OCI-LY3 (cell line): ENCODE data around the gene ROR2.

Source experiments
- H2AFZ ChIP-seq: fragments of 200-600, 300-600 bp; shearing (Covaris generic); 2 replicates; pipeline ENCODE4 v1.6.0; 2014; ENCODE audit warnings: antibody characterized with exemption, low read depth, low read length
- H3K27ac ChIP-seq: fragments of 200-600, 300-600 bp; sonication (generic); 2 replicates; pipeline ENCODE4 v1.5.1; 2014; ENCODE audit warnings: mild to moderate bottlenecking, low read length, moderate library complexity, mixed read lengths
- H3K27me3 ChIP-seq: fragments of 200-600, 300-600 bp; sonication (generic); 2 replicates; pipeline ENCODE4 v1.6.1; 2014; ENCODE audit warnings: low read depth, low read length, mixed read lengths
- H3K36me3 ChIP-seq: fragments of 200-600, 300-600 bp; sonication (generic); replicated peaks from 2 replicates; pipeline ENCODE3; 2014; ENCODE audit warnings: low read depth, low read length, mixed read lengths
- H3K4me1 ChIP-seq: fragments of 300-600, 200-600 bp; sonication (generic); 2 replicates; pipeline ENCODE4 v1.6.1; 2014; ENCODE audit warnings: low read length, mixed read lengths
- H3K4me2 ChIP-seq: fragments of 200-600, 300-600 bp; sonication (generic); 2 replicates; pipeline ENCODE4 v1.6.1; 2014; ENCODE audit warnings: low read length, mixed read lengths
- H3K4me3 ChIP-seq: fragments of 300-600, 200-600 bp; sonication (generic); 2 replicates; pipeline ENCODE4 v1.5.1; 2014; ENCODE audit warnings: antibody characterized with exemption, mild to moderate bottlenecking, low read length, moderate library complexity
- H3K79me2 ChIP-seq: fragments of 300-600, 200-600 bp; shearing (Covaris generic); 2 replicates; pipeline ENCODE4 v1.6.1; 2014; ENCODE audit warnings: mild to moderate bottlenecking, low read length, mixed read lengths
- H3K9ac ChIP-seq: fragments of 300-600, 200-600 bp; shearing (Covaris generic); 2 replicates; pipeline ENCODE4 v1.6.0; 2014; ENCODE audit warnings: mild to moderate bottlenecking, low read length, moderate library complexity
- H3K9me3 ChIP-seq: fragments of 200-600, 300-600 bp; shearing (Covaris generic); 2 replicates; pipeline ENCODE4 v1.6.1; 2014; ENCODE audit warnings: low read length, mixed read lengths; ENCODE audit not compliant: insufficient read depth
- H4K20me1 ChIP-seq: fragments of 200-600, 300-600 bp; sonication (generic); 2 replicates; pipeline ENCODE4 v1.6.1; 2016; ENCODE audit warnings: low read length, mixed read lengths; ENCODE audit not compliant: insufficient read depth
- EZH2phosphoT487 ChIP-seq: fragments of 200-600 bp; shearing (Covaris generic); IDR thresholded peaks from 2 replicates; pipeline ENCODE4 v1.6.1; 2018; ENCODE audit warnings: antibody characterized with exemption, mixed run types, low read depth
- TF ChIP-seq, protein P1 (sequence below): fragments of 200-600, 300-600 bp; sonication (generic); IDR thresholded peaks from 2 replicates; pipeline ENCODE4 v1.5.1; 2014; ENCODE audit warnings: antibody characterized with exemption, low read length, low read depth

Gene ROR2

DNA sequence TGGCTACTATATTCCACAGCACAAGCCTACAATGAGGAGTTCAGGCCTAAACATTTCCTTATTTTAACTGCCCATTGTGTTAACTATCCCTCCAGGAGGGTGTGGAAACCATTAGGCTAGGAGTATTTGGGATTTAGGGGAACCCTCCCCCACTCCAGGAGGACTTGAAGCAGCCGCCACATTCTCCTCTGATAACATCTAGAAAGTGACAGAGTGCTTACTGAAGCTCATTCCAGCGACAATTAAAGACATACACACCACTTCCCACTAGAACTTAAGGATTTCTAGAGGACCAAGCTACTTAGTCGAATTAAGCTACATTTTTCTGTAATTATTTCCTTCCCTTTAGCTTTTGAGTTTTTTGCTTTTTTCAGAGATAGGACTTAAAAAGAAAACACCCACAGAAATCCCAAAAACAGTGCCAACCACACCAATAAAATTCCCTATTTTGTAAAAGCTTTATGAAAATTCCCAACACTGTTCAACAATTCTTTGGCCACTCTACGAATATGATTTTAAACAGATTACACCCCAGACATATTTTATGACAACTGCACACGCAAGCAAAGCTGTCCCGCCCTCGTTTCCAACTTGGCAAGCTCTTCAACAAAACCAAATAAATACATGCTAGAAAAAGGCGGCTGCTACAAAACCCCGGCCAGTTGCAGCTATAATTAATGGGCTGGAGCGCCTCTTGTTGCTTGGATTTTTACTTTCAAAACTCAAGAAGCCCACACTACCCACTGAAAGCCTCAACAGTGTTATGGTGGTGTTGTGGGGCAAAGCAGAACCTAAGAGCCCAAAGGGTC is 4.5 kb downstream of the ROR2 start:
- H3K9ac ChIP-seq, result no peak overlapping the region
- H3K9me3 ChIP-seq, result no peaks in the 10 kb centered on the region
- peaks cover 23% of the 10 kb centered on the region for H3K27me3 ChIP-seq
- no peaks in the 10 kb centered on the region for H3K79me2 ChIP-seq
- H3K4me1 ChIP-seq, result no peaks in the 10 kb centered on the region
- no peaks in the 10 kb centered on the region for H3K36me3 ChIP-seq
- no peak overlapping the region for H2AFZ ChIP-seq
- no peak overlapping the region for H3K27ac ChIP-seq
- TF ChIP-seq, protein P1, sequence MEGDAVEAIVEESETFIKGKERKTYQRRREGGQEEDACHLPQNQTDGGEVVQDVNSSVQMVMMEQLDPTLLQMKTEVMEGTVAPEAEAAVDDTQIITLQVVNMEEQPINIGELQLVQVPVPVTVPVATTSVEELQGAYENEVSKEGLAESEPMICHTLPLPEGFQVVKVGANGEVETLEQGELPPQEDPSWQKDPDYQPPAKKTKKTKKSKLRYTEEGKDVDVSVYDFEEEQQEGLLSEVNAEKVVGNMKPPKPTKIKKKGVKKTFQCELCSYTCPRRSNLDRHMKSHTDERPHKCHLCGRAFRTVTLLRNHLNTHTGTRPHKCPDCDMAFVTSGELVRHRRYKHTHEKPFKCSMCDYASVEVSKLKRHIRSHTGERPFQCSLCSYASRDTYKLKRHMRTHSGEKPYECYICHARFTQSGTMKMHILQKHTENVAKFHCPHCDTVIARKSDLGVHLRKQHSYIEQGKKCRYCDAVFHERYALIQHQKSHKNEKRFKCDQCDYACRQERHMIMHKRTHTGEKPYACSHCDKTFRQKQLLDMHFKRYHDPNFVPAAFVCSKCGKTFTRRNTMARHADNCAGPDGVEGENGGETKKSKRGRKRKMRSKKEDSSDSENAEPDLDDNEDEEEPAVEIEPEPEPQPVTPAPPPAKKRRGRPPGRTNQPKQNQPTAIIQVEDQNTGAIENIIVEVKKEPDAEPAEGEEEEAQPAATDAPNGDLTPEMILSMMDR, result no peak
- no peak for TF ChIP-seq EZH2phosphoT487
- no peak overlapping the region for H3K4me3 ChIP-seq
- no peak overlapping the region for H3K4me2 ChIP-seq
- no peaks in the 10 kb centered on the region for H4K20me1 ChIP-seq

DNA sequence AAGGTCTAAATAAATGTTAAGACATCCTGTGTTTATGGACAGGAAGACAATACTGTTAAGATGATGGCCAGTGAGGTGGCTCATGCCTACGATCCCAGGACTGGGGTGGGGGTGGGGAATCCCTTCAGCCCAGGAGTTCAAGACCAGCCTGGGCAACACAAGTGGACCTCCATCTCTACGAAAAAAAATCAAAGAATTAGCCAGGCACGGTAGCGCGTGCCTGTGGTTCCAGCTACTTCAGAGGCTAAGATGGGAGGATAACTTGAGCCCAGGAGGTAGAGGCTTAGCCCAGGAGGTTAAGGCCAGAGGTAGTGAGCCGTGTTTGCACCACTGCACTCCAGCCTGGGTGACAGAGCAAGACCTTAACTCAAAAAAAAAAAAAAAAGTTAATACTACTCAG is 5.3 kb downstream of the ROR2 start:
- Histone ChIP-seq H3K27me3 (peaks cover 23% of the 10 kb centered on the region), H3K36me3 (no peaks in the 10 kb centered on the region), H3K4me3 (no peak overlapping the region), H3K79me2 (no peaks in the 10 kb centered on the region), H3K4me1 (no peaks in the 10 kb centered on the region), H3K4me2 (no peak overlapping the region), H2AFZ (no peak overlapping the region), H3K9ac (no peak overlapping the region), H3K9me3 (no peaks in the 10 kb centered on the region), H3K27ac (no peak overlapping the region), H4K20me1 (no peaks in the 10 kb centered on the region)
- TF ChIP-seq EZH2phosphoT487, result no peak
- TF ChIP-seq, protein P1, result no peak

DNA sequence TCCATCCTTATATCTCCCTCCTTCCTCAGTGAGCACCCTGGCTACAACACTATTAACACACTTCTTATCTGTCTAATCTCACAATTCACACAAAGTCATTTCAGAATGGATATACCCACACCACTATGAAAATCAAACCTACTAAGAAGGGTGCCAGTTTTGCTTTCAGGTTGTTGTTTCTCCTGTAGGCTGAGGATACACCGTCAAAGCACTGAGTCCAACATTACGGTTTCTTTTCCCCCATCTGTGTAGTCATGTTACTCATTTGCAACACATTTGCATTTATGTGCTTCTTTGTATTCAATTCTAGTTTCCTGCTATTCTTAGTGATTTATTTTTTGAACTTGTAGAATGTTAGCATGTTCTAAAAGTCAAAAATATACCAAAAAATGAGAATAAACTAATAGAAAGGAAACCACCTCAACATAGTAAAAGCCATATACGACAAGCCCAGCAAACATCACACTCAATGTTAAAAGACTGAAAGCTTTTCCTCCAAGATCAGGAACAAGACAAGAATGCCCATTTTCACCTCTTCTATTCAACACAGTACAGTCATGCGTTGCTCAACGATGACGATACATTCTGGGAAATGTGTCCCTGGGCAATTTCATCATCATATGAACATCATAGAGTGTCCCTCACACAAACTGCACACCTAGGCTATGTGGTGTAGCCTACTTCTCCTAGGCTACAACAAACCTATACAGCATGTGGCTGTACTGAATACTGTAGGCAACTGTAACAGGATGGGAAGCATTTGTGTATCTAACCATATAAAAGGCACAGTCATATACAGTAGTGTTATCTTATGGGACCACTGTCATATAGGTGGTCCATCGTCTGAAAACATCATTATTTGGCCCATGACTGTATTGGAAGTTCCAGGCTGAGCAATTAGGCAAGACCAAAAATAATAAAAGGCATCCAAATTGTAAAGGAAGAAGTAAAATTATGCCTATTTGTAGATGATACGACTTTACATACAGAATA is 6.3 kb downstream of the ROR2 start:
- H2AFZ ChIP-seq, result no peak overlapping the region
- no peak overlapping the region for H3K4me2 ChIP-seq
- H3K27ac ChIP-seq, result no peak overlapping the region
- no peaks in the 10 kb centered on the region for H3K9me3 ChIP-seq
- no peak overlapping the region for H3K9ac ChIP-seq
- H3K4me3 ChIP-seq, result no peak overlapping the region
- no peaks in the 10 kb centered on the region for H3K79me2 ChIP-seq
- H4K20me1 ChIP-seq, result no peaks in the 10 kb centered on the region
- TF ChIP-seq EZH2phosphoT487, result no peak
- TF ChIP-seq, protein P1, result no peak
- no peaks in the 10 kb centered on the region for H3K4me1 ChIP-seq
- H3K27me3 ChIP-seq, result peaks cover 23% of the 10 kb centered on the region
- H3K36me3 ChIP-seq, result no peaks in the 10 kb centered on the region

DNA sequence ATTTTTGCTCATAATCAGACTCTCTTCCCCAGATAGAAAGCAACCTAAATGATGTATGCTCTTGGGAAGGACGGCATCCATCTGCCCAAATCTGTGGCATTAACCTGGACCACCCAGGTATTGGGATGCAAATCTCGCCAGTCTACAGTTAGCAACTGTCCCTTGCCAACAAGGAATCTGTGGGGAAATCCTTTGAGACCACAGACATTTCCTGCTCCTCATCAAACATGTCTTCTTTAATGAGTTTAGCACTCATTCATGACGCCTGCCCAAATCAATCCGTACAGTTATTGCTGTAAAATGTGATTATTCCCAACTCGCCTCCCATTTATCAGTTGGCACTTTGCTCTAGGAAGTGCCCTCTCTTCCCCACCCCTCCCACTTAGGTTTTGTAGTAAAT is 7.8 kb downstream of the ROR2 start:
- Histone ChIP-seq H3K27me3 (peaks cover 19% of the 10 kb centered on the region), H3K79me2 (no peaks in the 10 kb centered on the region)

More for the DNA sequence above, 7.8 kb downstream of the ROR2 start:
- Histone ChIP-seq H3K4me2 (no peak overlapping the region), H2AFZ (no peak overlapping the region), H3K9ac (no peak overlapping the region), H3K9me3 (no peaks in the 10 kb centered on the region), H4K20me1 (no peaks in the 10 kb centered on the region), H3K4me1 (no peaks in the 10 kb centered on the region), H3K4me3 (no peak overlapping the region), H3K27ac (no peak overlapping the region), H3K36me3 (no peaks in the 10 kb centered on the region)
- TF ChIP-seq EZH2phosphoT487, result no peak
- TF ChIP-seq, protein P1, result no peak
